GM12878 (cell line): ENCODE data around the gene AEN.
A peak's percentile ranks its signal among the peaks of the same experiment; 100 is the strongest.

ENCODE experiments used
- CTCF ChIP-seq, 3 experiments: IDR thresholded peaks in 2 of 3; conservative IDR thresholded peaks in 1 of 3; 2 replicates each; pipeline ENCODE4 v1.5.1; 2011; ENCODE audit warnings: low read depth in 3 of 3, low read length in 3 of 3, mild to moderate bottlenecking in 3 of 3, control low read depth in 2 of 3, moderate library complexity in 2 of 3, inconsistent platforms in 1 of 3, mixed read lengths in 1 of 3; ENCODE audit not compliant: control insufficient read depth in 2 of 3, insufficient read depth in 1 of 3; ENCODE audit errors: extremely low read depth in 1 of 3
- EP300 ChIP-seq, 2 experiments: fragments of 150-350 bp in 1 of 2; IDR thresholded peaks; 2 replicates each; pipeline ENCODE4 v1.6.1; 2011 to 2012; ENCODE audit warnings: low read depth in 2 of 2, low read length in 2 of 2, borderline replicate concordance in 1 of 2, improper control_type of control experiment in 1 of 2, inconsistent platforms in 1 of 2; ENCODE audit not compliant: control insufficient read depth in 1 of 2
- FOXK2 ChIP-seq: fragments of 450-650 bp; IDR thresholded peaks from 2 replicates; pipeline ENCODE4 v1.6.1; 2017; ENCODE audit warnings: mild to moderate bottlenecking, moderate library complexity
- GABPA ChIP-seq: IDR thresholded peaks from 2 replicates; pipeline ENCODE4 v1.6.1; 2014; ENCODE audit warnings: antibody characterized with exemption, low read depth, mild to moderate bottlenecking, inconsistent platforms
- NFXL1 ChIP-seq: fragments of 450-650 bp; IDR thresholded peaks from 2 replicates; pipeline ENCODE4 v1.6.1; 2017; ENCODE audit warnings: antibody characterized with exemption, mild to moderate bottlenecking, borderline replicate concordance
- NR2C2 ChIP-seq: IDR thresholded peaks from 2 replicates; pipeline ENCODE4 v1.6.1; 2011; ENCODE audit warnings: borderline replicate concordance, low read depth; ENCODE audit not compliant: control insufficient read depth, insufficient read length
- POLR2AphosphoS5 ChIP-seq: IDR thresholded peaks from 2 replicates; pipeline ENCODE4 v1.6.1; 2011; ENCODE audit warnings: mild to moderate bottlenecking, low read length, inconsistent platforms
- RAD21 ChIP-seq: IDR thresholded peaks from 2 replicates; pipeline ENCODE4 v1.6.1; 2011; ENCODE audit warnings: mild to moderate bottlenecking, low read depth, low read length, moderate library complexity; ENCODE audit not compliant: insufficient read depth
- SP1 ChIP-seq: IDR thresholded peaks from one replicate; pipeline ENCODE4 v1.6.1; 2011; ENCODE audit warnings: low read depth, low read length
- TF ChIP-seq, protein P1 (sequence below): fragments of 450-650 bp; formaldehyde crosslinking; IDR thresholded peaks from 2 replicates; pipeline ENCODE4 v1.4.0; 2020; ENCODE audit warnings: mild to moderate bottlenecking, moderate library complexity

DNA sequence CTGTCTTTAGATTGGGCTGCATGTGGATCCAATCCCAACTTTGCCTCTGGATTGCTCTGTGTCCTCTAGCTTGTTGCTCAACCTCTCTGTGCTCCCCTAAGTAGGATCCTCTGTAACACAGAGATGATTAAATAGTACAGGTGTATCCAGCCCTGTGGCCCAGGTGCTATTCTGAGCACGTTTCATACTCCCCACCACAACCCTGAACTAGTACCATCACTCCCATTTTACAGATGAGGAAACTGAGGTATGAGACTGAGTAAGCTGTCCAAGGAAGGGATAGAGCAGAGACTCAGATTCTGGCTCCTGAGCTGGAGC lies 24.9 kb downstream of the AEN start:
- 0 out of 2 replicates have a peak, but pooled peaks have one; percentile 25 for TF ChIP-seq NFXL1
- TF ChIP-seq CTCF (IDR thresholded peaks at IDR 0.05 in 2 of 3, conservative IDR thresholded peaks at IDR 0.05 in 1 of 3; ENCODE audit: control insufficient read depth in 2 of 3, extremely low read depth in 1 of 3, insufficient read depth in 1 of 3, low read depth in 3 of 3, low read length in 3 of 3), result no peak
- no peak for TF ChIP-seq GABPA
- no peak for TF ChIP-seq NR2C2
- TF ChIP-seq POLR2AphosphoS5, result no peak
- TF ChIP-seq RAD21, result no peak
- TF ChIP-seq EP300 (IDR thresholded peaks at IDR 0.05; ENCODE audit: borderline replicate concordance in 1 of 2, control insufficient read depth in 1 of 2, low read depth in 2 of 2, low read length in 2 of 2), result no peak
- TF ChIP-seq, protein P1, sequence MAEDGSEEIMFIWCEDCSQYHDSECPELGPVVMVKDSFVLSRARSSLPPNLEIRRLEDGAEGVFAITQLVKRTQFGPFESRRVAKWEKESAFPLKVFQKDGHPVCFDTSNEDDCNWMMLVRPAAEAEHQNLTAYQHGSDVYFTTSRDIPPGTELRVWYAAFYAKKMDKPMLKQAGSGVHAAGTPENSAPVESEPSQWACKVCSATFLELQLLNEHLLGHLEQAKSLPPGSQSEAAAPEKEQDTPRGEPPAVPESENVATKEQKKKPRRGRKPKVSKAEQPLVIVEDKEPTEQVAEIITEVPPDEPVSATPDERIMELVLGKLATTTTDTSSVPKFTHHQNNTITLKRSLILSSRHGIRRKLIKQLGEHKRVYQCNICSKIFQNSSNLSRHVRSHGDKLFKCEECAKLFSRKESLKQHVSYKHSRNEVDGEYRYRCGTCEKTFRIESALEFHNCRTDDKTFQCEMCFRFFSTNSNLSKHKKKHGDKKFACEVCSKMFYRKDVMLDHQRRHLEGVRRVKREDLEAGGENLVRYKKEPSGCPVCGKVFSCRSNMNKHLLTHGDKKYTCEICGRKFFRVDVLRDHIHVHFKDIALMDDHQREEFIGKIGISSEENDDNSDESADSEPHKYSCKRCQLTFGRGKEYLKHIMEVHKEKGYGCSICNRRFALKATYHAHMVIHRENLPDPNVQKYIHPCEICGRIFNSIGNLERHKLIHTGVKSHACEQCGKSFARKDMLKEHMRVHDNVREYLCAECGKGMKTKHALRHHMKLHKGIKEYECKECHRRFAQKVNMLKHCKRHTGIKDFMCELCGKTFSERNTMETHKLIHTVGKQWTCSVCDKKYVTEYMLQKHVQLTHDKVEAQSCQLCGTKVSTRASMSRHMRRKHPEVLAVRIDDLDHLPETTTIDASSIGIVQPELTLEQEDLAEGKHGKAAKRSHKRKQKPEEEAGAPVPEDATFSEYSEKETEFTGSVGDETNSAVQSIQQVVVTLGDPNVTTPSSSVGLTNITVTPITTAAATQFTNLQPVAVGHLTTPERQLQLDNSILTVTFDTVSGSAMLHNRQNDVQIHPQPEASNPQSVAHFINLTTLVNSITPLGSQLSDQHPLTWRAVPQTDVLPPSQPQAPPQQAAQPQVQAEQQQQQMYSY, result no peak
- no peak for TF ChIP-seq SP1
- no peak for TF ChIP-seq FOXK2
